ENCODE data around the gene THAP7.

- TF ChIP-seq CTCF (IDR thresholded peaks at IDR 0.05) (no peak), EZH2 (IDR thresholded peaks at IDR 0.05; ENCODE audit: borderline replicate concordance, insufficient read depth, low read depth, low read length, poor library complexity, severe bottlenecking) (no peak)
Observed at GRCh38 chr22:20996598-20997535, 5.1 kb downstream of the THAP7 start.
